H1 (cell line): ENCODE data around the gene NAV2.

Source experiments
- CHD2 ChIP-seq: IDR thresholded peaks from 2 replicates; pipeline ENCODE4 v1.6.1; 2012; ENCODE audit warnings: low read length, improper control_type of control experiment
- CTCF ChIP-seq, 3 experiments: IDR thresholded peaks; 1 replicate in 2 of 3; 2 replicates in 1 of 3; pipeline versions ENCODE4 v1.5.1 to v1.6.1; 2011; ENCODE audit warnings: low read length in 3 of 3, mild to moderate bottlenecking in 3 of 3, inconsistent platforms in 2 of 3, low read depth in 1 of 3, moderate library complexity in 1 of 3; ENCODE audit not compliant: insufficient read depth in 1 of 3; ENCODE audit errors: control extremely low read depth in 1 of 3
- EGR1 ChIP-seq: IDR thresholded peaks from 2 replicates; pipeline ENCODE4 v1.6.1; 2011; ENCODE audit warnings: low read depth, low read length, borderline replicate concordance
- EZH2 ChIP-seq: fragments of 200-600 bp; sonication (generic); IDR thresholded peaks from 2 replicates; pipeline ENCODE4 v1.7.1; 2012; ENCODE audit warnings: low read depth, mild to moderate bottlenecking, moderate library complexity, low read length, inconsistent platforms; ENCODE audit not compliant: severe bottlenecking
- JUN ChIP-seq: IDR thresholded peaks from 2 replicates; pipeline ENCODE4 v1.6.1; 2011; ENCODE audit warnings: low read depth, mild to moderate bottlenecking, improper control_type of control experiment, low read length
- MAFK ChIP-seq: IDR thresholded peaks from 2 replicates; pipeline ENCODE4 v1.6.1; 2012; ENCODE audit warnings: low read depth, mild to moderate bottlenecking, improper control_type of control experiment, low read length
- MAX ChIP-seq: IDR thresholded peaks from 2 replicates; pipeline ENCODE4 v1.6.1; 2012; ENCODE audit warnings: inconsistent platforms
- POLR2A ChIP-seq, 2 experiments: IDR thresholded peaks; 1 replicate in 1 of 2; 2 replicates in 1 of 2; pipeline ENCODE4 v1.6.1; 2011; ENCODE audit warnings: low read depth in 2 of 2, low read length in 2 of 2, mild to moderate bottlenecking in 2 of 2; ENCODE audit errors: control extremely low read depth in 1 of 2
- POLR2AphosphoS5 ChIP-seq: IDR thresholded peaks from 2 replicates; pipeline ENCODE4 v1.6.1; 2011; ENCODE audit warnings: low read depth, low read length
- RBBP5 ChIP-seq: IDR thresholded peaks from 2 replicates; pipeline ENCODE4 v1.7.1; 2012; ENCODE audit warnings: low read depth, mild to moderate bottlenecking, inconsistent platforms, low read length, moderate library complexity, borderline replicate concordance
- RNF2 ChIP-seq: fragments of 200-900, 300-1000 bp; sonication (generic); IDR thresholded peaks from 2 replicates; pipeline ENCODE4 v1.7.1; 2016; ENCODE audit warnings: borderline replicate concordance, low read depth, mild to moderate bottlenecking, antibody characterized with exemption, low read length; ENCODE audit not compliant: poor library complexity, severe bottlenecking; ENCODE audit errors: missing control alignments
- SIN3A ChIP-seq, 2 experiments: IDR thresholded peaks in 1 of 2; conservative IDR thresholded peaks in 1 of 2; 2 replicates each; pipeline ENCODE4 v1.6.1; 2011 to 2012; ENCODE audit warnings: low read length in 2 of 2, improper control_type of control experiment in 1 of 2, low read depth in 1 of 2, mild to moderate bottlenecking in 1 of 2
- TAF1 ChIP-seq: IDR thresholded peaks from 2 replicates; pipeline ENCODE4 v1.6.1; 2011; ENCODE audit warnings: mild to moderate bottlenecking, low read depth, low read length
- USF2 ChIP-seq: IDR thresholded peaks from 2 replicates; pipeline ENCODE4 v1.6.1; 2011; ENCODE audit warnings: low read length, improper control_type of control experiment

GRCh38 chr11:19816040-19816439, 103.4 kb downstream of the NAV2 start:
- no peak for TF ChIP-seq CHD2
- TF ChIP-seq POLR2AphosphoS5 = no peak
- TF ChIP-seq TAF1 = no peak
- no peak for TF ChIP-seq MAX
- TF ChIP-seq JUN = no peak
- no peak for TF ChIP-seq EZH2
- no peak for TF ChIP-seq CTCF (IDR thresholded peaks at IDR 0.05; ENCODE audit: control extremely low read depth in 1 of 3, insufficient read depth in 1 of 3, low read depth in 1 of 3, low read length in 3 of 3)
- no peak; a peak in 1 of 3 replicates for TF ChIP-seq POLR2A (IDR thresholded peaks at IDR 0.05; ENCODE audit: control extremely low read depth in 1 of 2, low read depth in 2 of 2, low read length in 2 of 2)
- TF ChIP-seq RBBP5 = no peak
- TF ChIP-seq EGR1 = no peak
- TF ChIP-seq MAFK = no peak
- TF ChIP-seq SIN3A (conservative IDR thresholded peaks at IDR 0.05 in 1 of 2, IDR thresholded peaks at IDR 0.05 in 1 of 2; ENCODE audit: low read depth in 1 of 2, low read length in 2 of 2) = no peak
- TF ChIP-seq RNF2 = no peak
- no peak for TF ChIP-seq USF2
